Large intestine (tissue), 3 donors: ENCODE results near the gene XKRX. TPM values are rescaled to one million over a fixed set of nuclear protein-coding genes. Genes with fewer than 3 reads are reported as not detected.

Experiments used
- DNase-seq, 2 donors: peaks; one replicate each; pipeline versions ENCODE4 v3.0.0 to v3.0.0-alpha.2; 2013
- H3K27ac ChIP-seq: one replicate; pipeline ENCODE4 v1.5.1; 2013; ENCODE audit warnings: low read length
- H3K27me3 ChIP-seq: 2 replicates; pipeline ENCODE4 v1.6.1; 2013; ENCODE audit warnings: low read length; ENCODE audit not compliant: control insufficient read depth, insufficient read depth
- H3K36me3 ChIP-seq: 2 replicates; pipeline ENCODE4 v1.6.1; 2013; ENCODE audit warnings: low read length; ENCODE audit not compliant: control insufficient read depth, insufficient read depth
- H3K4me1 ChIP-seq: one replicate; pipeline ENCODE4 v1.6.1; 2013; ENCODE audit warnings: low read length; ENCODE audit not compliant: control insufficient read depth, insufficient read depth
- H3K4me3 ChIP-seq: one replicate; pipeline ENCODE4 v1.5.1; 2013; ENCODE audit warnings: low read length
- H3K9me3 ChIP-seq: one replicate; pipeline ENCODE4 v1.6.1; 2013; ENCODE audit warnings: mild to moderate bottlenecking, low read depth, low read length, moderate library complexity; ENCODE audit not compliant: control insufficient read depth
- WGBS: methylation state at CpG from one replicate; pipeline ENCODE4 v1.1.5; 2013; ENCODE audit warnings: low lambda C conversion rate; ENCODE audit not compliant: insufficient coverage; 5-methylcytosine and 5-hydroxymethylcytosine counted together
- polyA plus RNA-seq: library from polyadenylated mRNA; unstranded; fragments of 120-200 nt; gene quantifications from one replicate; pipeline ENCODE4 v1.2.1, GENCODE V29; 2013

XKRX gene
- polyA plus RNA-seq, 1 donor: 8.8 TPM

DNA sequence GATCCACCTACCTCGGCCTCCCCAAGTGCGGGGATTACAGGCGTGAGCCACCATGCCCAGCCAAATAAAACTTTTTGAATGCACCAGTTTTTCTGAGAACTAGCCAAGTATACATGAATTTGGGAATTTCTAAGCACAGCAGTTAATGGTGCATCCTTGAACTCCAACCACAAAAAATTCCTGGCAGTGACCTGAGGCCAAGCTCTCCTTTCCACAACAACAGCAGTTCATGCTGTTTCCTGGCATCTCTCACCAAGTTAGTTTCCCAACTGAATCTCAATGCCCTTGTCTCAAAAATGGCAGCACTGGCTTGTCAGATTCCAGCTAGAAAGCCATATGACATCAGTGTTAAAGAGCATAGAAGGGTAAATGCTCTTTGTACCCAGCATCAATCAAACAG, 15.9 kb upstream of the XKRX start:
- Histone ChIP-seq H3K4me1 (no peaks in the 10 kb centered on the region), H3K9me3 (no peaks in the 10 kb centered on the region), H3K27ac (no peak overlapping the region), H3K4me3 (no peak overlapping the region), H3K27me3 (no peaks in the 10 kb centered on the region), H3K36me3 (no peaks in the 10 kb centered on the region)
- no peak for DNase-seq
- WGBS: no CpG with 5 or more reads among the region's 3 CpGs

DNA sequence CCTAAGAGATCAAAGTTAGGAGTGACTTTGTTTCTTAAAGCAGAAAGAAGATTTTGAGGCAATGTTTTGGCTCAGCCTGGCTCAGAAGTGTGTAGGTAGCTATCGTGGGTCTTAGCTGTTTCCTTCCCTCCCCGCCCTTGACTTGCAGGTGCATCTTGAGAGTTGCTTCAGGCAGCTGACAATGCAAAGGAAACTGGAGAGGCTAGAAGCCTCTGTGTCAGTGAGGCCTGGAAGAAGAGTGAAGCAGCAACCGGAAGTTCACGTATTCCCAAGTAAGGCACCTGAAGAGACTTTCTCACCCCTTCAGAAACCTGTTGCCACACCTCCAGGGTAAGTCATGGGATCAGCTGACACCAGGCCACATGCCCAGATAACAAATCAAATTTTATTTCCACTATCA, 10.6 kb upstream of the XKRX start:
- no CpG with 5 or more reads among the region's 4 CpGs for WGBS
- peak; percentile 33 to 50 for DNase-seq

DNA sequence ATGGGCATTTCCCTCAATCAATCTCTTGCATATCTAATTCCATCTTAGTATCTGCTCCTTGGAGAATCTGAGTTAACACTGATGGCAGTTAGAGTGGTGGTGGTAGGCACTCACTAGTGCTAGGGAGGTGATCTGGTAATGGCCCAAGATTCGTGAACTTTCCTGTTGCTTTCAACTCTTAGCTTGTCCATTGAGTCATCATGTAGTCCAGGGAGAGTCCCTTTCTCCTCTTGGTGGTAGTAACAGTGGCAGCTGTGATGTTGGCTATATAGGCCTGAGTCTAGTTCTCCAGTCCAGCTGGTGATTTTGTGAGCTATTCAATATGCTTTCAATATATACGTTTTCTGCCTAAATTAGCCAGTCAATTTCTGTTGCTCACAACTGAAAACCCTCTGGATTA, 7.0 kb upstream of the XKRX start:
- no peaks in the 10 kb centered on the region for H3K27me3 ChIP-seq

More for the DNA sequence above, 10.6 kb upstream of the XKRX start:
- Histone ChIP-seq H3K4me3 (no peak overlapping the region), H3K27ac (peak overlapping the region; percentile 49), H3K4me1 (no peaks in the 10 kb centered on the region), H3K36me3 (no peaks in the 10 kb centered on the region), H3K27me3 (no peaks in the 10 kb centered on the region), H3K9me3 (no peaks in the 10 kb centered on the region)

DNA sequence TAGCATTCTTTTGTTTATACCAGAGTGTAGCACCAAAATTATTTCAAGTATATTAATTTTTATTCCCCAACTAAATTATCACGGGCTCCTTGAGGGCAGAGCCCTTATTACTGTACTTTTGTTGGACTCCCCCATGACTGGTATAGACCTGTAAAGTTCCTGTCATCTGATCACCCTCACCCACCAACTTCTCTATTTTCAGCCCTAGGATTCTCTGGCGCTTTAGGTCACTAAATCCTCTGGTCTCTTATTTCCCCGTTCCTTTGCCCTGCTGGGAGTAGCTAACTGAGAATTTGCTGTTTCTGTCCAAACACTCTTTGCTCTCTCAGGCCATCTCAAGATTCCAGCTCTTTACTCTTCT, 3.2 kb upstream of the XKRX start:
- H3K9me3 ChIP-seq: no peaks in the 10 kb centered on the region
- no peak for DNase-seq
- H3K4me3 ChIP-seq: no peak overlapping the region
- WGBS: no CpG with 5 or more reads among the region's 3 CpGs
- no peaks in the 10 kb centered on the region for H3K27me3 ChIP-seq
- no peaks in the 10 kb centered on the region for H3K36me3 ChIP-seq
- no peak overlapping the region for H3K27ac ChIP-seq
- no peaks in the 10 kb centered on the region for H3K4me1 ChIP-seq

More for the DNA sequence above, 7.0 kb upstream of the XKRX start:
- H3K27ac ChIP-seq: no peak overlapping the region
- H3K9me3 ChIP-seq: no peaks in the 10 kb centered on the region
- no peak for DNase-seq
- no peaks in the 10 kb centered on the region for H3K4me1 ChIP-seq
- no peaks in the 10 kb centered on the region for H3K36me3 ChIP-seq
- WGBS: no CpG with 5 or more reads among the region's 2 CpGs
- no peak overlapping the region for H3K4me3 ChIP-seq

DNA sequence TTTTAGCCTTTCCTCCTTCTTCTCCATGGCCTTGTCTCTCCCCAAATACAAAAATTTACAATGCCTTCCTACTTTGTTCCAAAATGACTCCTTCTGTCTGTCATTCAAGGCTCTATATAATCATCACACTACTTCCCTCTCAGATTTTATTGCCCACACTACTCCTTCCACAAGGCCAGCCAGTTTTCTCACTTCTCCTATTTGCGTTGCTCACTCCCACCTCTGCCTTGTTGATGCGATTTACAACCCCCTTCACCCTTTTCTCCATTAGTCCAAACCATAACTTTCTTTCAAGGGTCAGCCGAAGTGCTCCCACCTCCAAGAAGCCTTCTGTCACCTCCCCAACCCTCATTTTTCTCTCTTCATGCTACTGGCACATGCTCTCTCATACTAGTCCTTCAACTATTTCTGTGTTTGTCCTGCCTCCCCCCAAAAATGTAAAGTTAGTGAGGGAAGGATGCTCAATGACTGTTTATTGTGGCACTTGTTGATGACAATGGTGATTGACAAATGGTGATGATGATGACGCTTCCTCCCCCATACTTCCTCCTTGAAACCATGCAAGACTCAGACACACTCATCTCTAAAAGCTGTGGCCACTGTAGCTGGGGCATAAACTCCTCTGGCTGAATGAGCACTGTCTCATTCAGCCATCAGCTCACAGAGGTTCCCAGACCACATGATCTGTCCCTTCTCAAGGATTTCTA, 2.7 kb upstream of the XKRX start:
- DNase-seq: no peak
- Histone ChIP-seq H3K27me3 (no peaks in the 10 kb centered on the region), H3K27ac (no peak overlapping the region), H3K36me3 (no peaks in the 10 kb centered on the region), H3K4me3 (no peak overlapping the region), H3K4me1 (no peaks in the 10 kb centered on the region), H3K9me3 (no peaks in the 10 kb centered on the region)
- WGBS: no CpG with 5 or more reads among the region's 4 CpGs

DNA sequence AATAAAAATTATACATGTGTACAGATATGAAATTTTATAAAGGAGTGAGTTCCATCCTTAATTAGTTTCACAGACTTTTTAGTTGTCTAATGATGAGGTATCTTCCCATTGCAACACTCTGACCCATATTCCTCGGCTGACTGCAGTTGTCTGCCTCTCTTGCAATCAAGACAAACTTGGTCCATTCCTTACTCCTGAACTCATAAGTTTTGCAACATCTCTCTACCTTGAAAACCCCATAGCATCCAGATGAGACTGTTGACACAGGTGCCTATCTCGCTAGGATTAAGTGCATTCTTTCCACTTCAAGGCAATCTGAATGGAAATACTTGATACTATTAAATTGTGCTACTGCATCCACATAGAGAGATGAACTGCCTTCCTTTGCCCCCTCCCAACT, 2.3 kb downstream of the XKRX start:
- Histone ChIP-seq H3K36me3 (no peaks in the 10 kb centered on the region), H3K27me3 (no peaks in the 10 kb centered on the region), H3K27ac (peak overlapping the region; percentile 48), H3K4me1 (no peaks in the 10 kb centered on the region), H3K4me3 (peak overlapping the region; percentile 58), H3K9me3 (no peaks in the 10 kb centered on the region)
- no CpG with 5 or more reads among the region's 2 CpGs for WGBS
- DNase-seq: peak in 1 of 2 donors; percentile 26

DNA sequence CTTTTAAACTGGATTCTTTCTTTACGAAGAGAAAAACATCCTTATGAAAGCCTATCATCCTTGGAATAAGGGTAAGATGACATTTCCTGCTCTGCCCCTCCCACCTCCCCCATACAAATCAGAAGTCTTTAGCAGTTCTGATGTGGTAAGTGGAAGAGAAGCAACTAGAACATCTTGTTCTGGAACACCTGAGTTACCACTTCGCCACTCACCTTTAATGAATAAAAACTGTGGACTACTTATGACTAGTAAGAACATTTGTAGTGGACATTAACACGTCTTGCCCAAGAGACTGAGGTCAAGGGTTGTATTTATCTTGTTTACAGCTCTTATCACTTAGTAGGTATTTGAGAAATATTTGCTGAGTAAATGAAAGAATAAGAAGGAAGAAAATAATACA, 4.3 kb downstream of the XKRX start:
- H3K36me3 ChIP-seq: no peaks in the 10 kb centered on the region
- no peaks in the 10 kb centered on the region for H3K4me1 ChIP-seq
- no peaks in the 10 kb centered on the region for H3K9me3 ChIP-seq
- 11% methylated on average over 1 of the region's 3 CpGs for WGBS
- H3K27me3 ChIP-seq: no peaks in the 10 kb centered on the region
- peak; percentile 30 to 66 for DNase-seq
- no peak overlapping the region for H3K4me3 ChIP-seq
- H3K27ac ChIP-seq: peak overlapping the region; percentile 39

DNA sequence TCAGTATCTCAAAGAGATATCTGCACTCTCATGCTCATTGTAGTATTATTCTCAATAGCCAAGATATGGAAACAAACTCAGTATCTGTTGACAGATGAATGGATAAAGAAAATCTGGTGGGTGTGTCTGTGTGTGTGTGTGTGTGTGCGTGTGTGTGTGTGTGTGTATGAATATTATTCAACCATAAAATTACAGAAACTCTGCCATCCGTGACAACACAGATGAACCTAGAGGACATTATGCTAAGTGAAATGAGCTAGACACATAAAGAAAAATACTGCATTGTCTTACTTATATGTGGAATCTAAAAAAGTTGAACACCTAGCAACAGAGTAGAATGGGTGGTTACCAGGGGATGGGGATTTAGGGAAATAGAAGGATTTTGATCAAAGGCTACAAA, 13.2 kb downstream of the XKRX start:
- H3K36me3 ChIP-seq: no peaks in the 10 kb centered on the region
- WGBS: no CpG with 5 or more reads among the region's 2 CpGs

DNA sequence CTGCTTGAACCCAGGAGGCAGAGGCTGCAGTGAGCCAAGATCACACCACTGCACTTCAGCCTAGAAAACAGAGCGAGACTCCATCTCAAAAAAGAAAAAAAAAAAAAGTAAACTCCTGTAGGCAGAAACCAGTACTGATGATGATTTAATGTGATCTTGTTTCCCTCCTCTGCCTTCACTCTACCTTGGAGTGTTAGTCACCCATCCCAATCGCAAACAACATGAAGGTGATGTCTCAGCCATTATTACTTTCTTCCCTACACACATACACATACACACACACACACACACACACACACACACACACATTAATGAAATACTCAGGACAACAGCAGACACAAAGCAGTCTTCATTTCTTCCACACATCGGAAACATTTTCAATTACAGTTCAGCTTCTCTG, 15.6 kb downstream of the XKRX start:
- 80% methylated on average over 1 of the region's 3 CpGs for WGBS
- DNase-seq: no peak
- Histone ChIP-seq H3K4me1 (no peaks in the 10 kb centered on the region), H3K27me3 (no peaks in the 10 kb centered on the region), H3K4me3 (no peak overlapping the region), H3K27ac (no peak overlapping the region), H3K9me3 (no peaks in the 10 kb centered on the region), H3K36me3 (no peaks in the 10 kb centered on the region)

More for the DNA sequence above, 13.2 kb downstream of the XKRX start:
- Histone ChIP-seq H3K27me3 (no peaks in the 10 kb centered on the region), H3K4me1 (no peaks in the 10 kb centered on the region), H3K9me3 (no peaks in the 10 kb centered on the region), H3K4me3 (no peak overlapping the region), H3K27ac (no peak overlapping the region)
- no peak for DNase-seq

DNA sequence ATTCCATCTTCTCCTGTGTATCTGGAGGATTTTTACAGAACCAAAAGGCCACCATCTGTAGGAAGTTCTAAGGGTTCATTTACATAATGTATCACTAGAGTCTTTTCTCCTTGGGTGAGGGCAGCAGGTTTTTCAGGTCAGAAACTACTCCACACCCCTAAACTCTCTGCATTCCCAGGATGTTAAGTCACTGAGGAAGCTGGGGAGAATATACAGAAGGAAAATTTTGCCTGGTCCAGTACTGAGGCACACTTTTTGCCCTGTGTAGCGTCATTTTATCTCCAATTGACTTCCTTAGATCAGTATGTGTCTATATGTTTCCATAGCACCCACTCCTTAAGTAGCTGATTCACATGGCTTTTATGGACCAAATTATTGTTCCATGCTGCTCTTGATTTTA, 17.0 kb downstream of the XKRX start:
- no peak overlapping the region for H3K27ac ChIP-seq
- DNase-seq: no peak
- no CpG with 5 or more reads among the region's 1 CpG for WGBS
- no peaks in the 10 kb centered on the region for H3K27me3 ChIP-seq
- no peaks in the 10 kb centered on the region for H3K36me3 ChIP-seq
- H3K9me3 ChIP-seq: no peaks in the 10 kb centered on the region
- no peak overlapping the region for H3K4me3 ChIP-seq
- H3K4me1 ChIP-seq: no peaks in the 10 kb centered on the region

DNA sequence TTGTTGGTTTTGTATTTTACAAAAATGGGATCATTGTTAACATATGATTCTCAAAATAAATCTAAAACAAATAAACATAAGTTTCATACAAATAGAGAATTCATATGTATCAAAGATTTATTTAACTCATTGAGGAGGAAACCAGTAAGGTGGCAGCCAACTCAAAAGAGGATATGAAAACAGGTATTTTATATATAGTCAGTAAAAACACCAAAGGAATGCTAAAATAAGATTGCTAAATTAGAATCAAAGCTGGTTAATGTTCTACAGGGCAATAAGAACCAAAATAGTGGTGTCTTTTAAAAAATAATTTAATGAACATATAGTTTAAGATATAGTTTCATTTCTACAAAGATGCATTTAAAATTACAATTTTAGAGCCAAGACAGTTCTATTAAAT, 23.1 kb downstream of the XKRX start:
- Histone ChIP-seq H3K9me3 (no peaks in the 10 kb centered on the region), H3K36me3 (no peaks in the 10 kb centered on the region), H3K27me3 (no peaks in the 10 kb centered on the region), H3K4me1 (no peaks in the 10 kb centered on the region), H3K27ac (no peak overlapping the region), H3K4me3 (no peak overlapping the region)
- DNase-seq: no peak
